Omental fat pad (tissue), 4 donors: ENCODE data around the gene ZGLP1. TPM values are rescaled to one million over a fixed set of nuclear protein-coding genes. Genes with fewer than 3 reads are reported as not detected.

Experiments used
- ATAC-seq: fragments of 150-250 bp; one replicate; pipeline ENCODE4 v1.9.1; 2016; ENCODE audit warnings: mild to moderate bottlenecking, moderate library complexity; ENCODE audit not compliant: low FRiP score
- DNase-seq: peaks from one replicate; pipeline ENCODE4 v3.0.0-alpha.2; 2019; ENCODE audit warnings: low spot score
- CTCF ChIP-seq, 3 donors: fragments of 450-650 bp; IDR thresholded peaks; one replicate each; pipeline ENCODE4 v1.5.1; 2016 to 2017; ENCODE audit warnings: antibody characterized with exemption in 3 of 3, mild to moderate bottlenecking in 3 of 3, moderate library complexity in 2 of 3
- total RNA-seq, 4 donors: library from RNA; depleted of rRNA; stranded (reverse); fragments of >200 nt; gene quantifications; one replicate each; pipeline ENCODE4 v1.1.0, GENCODE V29; 2016

The ZGLP1 gene
- total RNA-seq, 4 donors from 2014 or later = 0.19 to 2.4 (median 0.94) TPM

DNA sequence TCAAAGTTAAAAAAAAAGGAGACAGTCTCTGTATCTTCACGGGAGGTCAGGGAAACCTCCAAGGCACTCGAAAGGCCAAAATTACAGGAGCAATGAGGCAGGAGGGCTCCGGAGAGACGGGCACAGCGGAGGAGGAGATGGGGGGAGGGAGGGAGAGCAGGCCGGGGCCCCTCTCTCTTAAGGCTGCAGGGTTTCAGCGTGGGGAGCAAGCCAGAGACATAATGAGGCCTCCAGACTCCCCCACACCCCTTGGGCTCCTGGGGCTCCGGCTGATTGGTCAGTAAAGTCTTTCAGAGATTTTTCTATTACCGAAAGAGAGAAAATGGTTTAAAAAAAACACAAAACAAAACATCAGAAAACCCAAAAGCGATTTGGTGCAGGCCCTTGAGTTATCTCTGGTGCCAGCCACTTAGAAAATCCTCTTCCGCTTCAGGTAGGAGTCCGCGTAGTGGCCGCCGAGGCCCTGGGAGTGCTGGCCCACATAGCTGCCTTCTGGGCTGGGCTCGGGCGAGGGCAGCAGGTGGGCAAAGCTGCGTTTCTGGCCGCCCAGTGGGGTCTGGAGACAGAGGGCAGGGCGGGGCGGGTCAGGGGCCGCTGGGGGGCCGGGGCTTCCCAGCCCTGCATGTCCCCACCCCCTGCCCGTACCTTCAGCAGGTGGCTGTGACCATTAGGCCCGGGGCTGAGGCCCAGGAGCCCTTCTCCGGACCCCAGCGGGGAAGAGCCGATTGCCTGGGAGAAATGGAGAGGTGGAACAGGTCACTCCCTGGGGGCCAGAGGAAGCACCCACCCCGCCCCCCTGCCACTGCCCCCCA is 7.6 kb upstream of the ZGLP1 start:
- ATAC-seq (no peak), DNase-seq (no peak)
- TF ChIP-seq CTCF (IDR thresholded peaks at IDR 0.05) = no peak

- DNase-seq (no peak), ATAC-seq (no peak)
- no peak for TF ChIP-seq CTCF (IDR thresholded peaks at IDR 0.05)
These were observed 6.8 kb upstream of the ZGLP1 start for GRCh38 chr19:10316229-10317044.

- DNase-seq (peak; percentile 87), ATAC-seq (peak; percentile 75)
- no peak for TF ChIP-seq CTCF (IDR thresholded peaks at IDR 0.05)
These were observed 6.0 kb upstream of the ZGLP1 start, which contains the start of gene FDX2 for GRCh38 chr19:10315335-10316214. FDX2 (minus strand) TSS chr19:10316015; CDS start chr19:10315996, 19 bp downstream.

GRCh38 chr19:10306327-10306726 is 3.3 kb downstream of the ZGLP1 start:
- no peak for TF ChIP-seq CTCF (IDR thresholded peaks at IDR 0.05)
- no peak for ATAC-seq
- no peak for DNase-seq

GRCh38 chr19:10305139-10305806 is 4.3 kb downstream of the ZGLP1 start:
- no peak for TF ChIP-seq CTCF (IDR thresholded peaks at IDR 0.05)
- no peak for ATAC-seq
- no peak for DNase-seq
